HL-60/S4 (cell line): ENCODE data around the gene ATAD2B.
"Not testable (repeated sequence)": the region's sequence is repeated elsewhere in the genome, so short reads cannot be mapped to it uniquely, and the experiment has no call there.

Source experiments
- in situ Hi-C: fragments of 300-500 bp; cut with MboI; formaldehyde crosslinking; loops from 2 replicates; pipeline ENCODE4 v1.14.3; 2022; ENCODE audit warnings: low sequenced_read_pairs

The ATAD2B gene

GRCh38 chr2:23753291-23754010 lies 173.5 kb downstream of the ATAD2B start:
- in situ Hi-C loops: no loop called here

GRCh38 chr2:23751747-23752265 lies 175.1 kb downstream of the ATAD2B start:
- in situ Hi-C loops: no loop called here

DNA sequence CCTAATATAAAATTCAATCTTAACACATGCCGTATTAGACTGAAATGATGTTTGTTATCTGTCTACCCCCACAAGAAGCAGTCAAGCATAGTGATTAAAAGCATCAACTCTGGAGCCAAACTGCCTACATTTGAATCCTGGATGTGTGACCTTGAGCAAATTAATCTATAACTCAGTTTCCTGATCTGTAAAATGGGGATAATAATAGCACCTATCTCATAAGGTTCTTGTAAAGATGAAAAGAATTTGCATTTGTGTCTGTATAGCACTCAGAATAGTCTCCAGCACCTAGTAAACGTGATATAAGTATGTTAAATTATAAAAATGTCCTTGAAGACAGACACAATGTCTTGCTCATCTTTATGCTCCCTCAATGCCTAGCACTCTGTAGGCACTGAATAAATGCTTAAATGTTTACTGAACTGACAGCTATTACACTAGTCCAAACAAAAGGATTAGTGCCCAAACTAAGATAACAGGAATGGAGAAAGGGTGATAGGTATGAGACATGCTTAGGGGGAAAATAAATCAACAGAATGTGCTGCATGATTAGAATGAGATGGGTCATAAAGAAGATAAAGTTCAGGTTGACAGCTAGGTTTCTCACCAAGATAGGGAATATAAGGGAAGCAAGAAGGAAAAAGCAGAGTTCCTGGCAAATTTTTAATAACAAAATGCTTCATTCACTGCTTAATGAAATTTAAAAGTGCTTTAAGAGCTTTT lies 180.6 kb downstream of the ATAD2B start:
- in situ Hi-C loops: no loop called here

DNA sequence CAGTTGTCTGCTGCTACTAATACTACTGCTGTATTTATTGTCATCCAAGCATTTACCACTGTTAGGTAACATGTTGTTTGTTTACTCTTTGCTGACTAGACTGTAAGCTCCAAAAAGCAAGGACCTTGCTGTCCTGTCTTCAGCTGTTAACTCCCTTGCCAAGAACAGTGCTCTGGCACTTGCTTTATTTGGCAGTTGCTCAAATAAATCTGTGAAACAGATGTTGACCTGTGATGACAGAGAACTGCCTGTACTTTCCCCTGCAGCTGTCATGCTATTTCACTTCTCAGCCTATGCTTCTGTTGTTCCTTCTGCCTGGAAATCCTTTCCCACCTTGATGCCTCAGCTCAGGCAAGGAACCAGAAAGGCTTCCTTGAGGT lies 181.2 kb downstream of the ATAD2B start:
- in situ Hi-C loops: no loop called here

DNA sequence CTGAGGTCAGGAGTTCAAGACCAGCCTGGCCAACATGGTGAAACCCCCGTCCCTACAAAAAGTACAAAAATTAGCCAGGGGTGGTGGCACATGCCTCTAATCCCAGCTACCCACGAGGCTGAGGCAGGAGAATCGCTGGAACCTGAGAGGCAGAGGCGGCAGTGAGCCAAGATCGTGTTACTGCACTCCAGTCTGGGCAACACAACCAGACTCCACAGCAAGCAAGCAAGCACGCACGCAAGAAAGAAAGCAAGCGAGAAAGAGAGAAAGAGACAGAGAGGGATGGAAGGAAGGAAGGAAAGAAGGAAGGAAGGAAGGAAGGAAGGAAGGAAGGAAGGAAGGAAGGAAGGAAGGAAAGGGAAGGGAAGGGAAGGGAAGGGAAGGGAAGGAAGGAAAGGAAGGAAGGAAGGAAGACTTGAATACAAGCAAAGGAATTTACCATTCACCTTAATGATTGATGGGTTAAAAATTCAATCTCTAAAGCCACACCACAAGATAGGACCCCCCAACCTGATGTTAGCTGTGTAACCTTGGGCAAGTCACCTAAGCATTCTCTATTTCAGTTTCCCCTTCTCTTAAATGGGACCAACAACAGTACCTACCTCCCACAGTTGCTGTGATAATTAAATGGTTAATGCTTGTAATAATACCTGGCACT lies 181.7 kb downstream of the ATAD2B start:
- in situ Hi-C loops: no loop called here

DNA sequence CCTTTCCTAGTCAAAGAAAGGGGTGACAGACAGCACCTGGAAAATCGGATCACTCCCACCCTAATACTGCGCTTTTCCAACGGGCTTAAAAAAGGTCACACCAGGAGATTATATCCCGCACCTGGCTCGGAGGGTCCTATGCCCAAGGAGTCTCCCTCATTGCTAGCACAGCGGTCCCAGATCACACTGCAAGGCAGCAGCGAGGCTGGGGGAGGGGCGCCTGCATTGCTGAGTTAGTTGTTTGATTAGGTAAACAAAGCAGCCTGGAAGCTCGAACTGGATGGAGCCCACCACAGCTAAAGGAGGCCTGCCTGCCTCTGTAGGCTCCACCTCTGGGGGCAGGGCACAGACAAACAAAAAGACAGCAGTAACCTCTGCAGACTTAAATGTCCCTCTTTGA lies 190.1 kb downstream of the ATAD2B start:
- in situ Hi-C loops: not testable (repeated sequence)

DNA sequence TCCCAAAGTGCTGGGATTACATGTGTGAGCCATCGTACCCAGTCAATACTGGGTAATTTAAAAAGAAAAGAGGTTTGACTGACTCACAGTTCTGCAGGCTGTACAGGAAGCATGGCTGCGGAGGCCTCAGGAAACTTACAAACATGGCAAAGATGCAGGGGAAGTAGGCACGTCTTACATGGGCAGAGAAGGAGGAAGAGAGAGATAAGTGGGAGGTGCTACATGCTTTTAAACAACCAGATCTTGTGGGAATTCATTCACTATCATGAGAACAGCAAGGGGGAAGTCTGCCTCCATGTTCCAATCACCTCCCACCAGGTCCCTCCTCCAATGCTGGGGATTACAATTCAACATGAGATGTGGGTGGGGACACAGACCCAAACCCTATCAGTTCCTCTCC lies 192.5 kb downstream of the ATAD2B start:
- in situ Hi-C loops: no loop called here

GRCh38 chr2:23723029-23723428 lies 203.9 kb downstream of the ATAD2B start:
- in situ Hi-C loops: not testable (repeated sequence)

DNA sequence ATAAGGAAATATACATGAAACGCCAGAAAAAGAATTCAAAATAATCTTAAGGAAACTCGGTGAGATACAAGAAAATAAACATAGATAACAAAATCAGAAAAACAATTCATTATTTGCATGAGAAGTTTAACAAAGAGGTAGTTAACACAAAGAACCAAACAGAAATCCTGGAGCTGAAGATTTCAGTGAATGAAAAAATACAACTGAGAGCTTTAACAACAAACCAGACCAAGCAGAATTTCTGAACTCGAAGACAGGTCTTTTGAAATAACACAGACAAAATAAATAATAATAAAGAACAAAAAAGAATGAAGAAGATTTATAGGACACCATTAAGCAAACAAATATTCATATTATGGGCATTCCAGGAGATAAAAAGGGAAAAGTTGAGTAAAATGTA lies 204.7 kb downstream of the ATAD2B start:
- in situ Hi-C loops: no loop called here

- in situ Hi-C loops: no loop called here
These were observed 205.5 kb downstream of the ATAD2B start for GRCh38 chr2:23721454-23721826.

GRCh38 chr2:23720705-23721453 lies 206.0 kb downstream of the ATAD2B start:
- in situ Hi-C loops: no loop called here

DNA sequence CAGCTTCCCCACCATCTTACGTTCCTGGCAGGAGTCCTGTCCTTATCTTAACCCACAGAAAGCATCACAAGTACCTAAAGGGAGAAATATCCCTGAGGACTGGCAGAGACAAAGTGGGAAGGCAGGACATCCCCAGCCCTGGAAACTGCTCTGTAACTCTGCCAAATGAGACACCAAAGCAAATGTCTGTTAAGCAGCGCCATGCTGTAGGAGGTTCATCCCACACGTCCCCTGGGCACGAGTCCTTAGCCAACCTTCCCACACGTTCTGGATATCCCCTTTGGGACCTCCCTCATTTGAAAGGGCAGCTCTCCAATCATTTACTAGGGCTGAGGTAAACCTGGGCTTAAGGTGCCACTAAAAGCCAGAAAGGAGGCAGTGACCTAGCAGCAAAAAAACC lies 207.2 kb downstream of the ATAD2B start:
- in situ Hi-C loops: no loop called here

DNA sequence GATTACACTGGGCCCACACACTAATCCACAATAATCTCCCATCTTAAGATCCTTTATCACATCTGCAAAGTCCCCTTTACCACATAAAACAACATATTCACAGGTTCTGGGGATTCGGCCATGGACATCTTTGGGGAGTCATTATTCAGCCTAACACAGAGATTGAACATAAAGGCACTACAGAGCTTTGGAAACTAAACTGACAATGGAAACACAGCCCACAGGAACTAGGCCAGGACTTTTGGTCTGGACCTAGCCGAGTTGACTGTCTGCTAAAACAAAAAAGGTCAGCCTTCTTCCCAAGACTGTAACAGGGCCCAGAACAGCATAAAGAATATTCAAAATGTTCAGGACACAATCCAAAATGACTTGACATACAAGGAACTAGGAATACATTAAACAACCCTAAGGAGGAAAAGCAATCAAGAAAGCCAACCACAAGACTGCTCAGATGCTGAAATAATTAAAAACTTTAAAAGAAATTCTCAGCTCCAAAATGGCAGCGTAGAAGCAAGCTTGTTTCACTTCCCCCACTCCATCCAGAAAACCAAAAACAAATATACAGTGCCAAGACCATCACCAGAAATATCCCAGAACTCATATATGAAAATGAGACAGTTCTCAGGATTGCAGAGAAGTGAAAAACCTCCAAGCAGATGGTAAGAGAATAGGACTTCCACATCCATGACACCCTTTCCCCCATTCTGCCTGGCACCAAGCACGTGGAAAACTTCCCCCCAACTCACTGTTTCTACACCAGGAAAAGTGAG lies 207.8 kb downstream of the ATAD2B start:
- in situ Hi-C loops: no loop called here

GRCh38 chr2:23713351-23713750 lies 213.6 kb downstream of the ATAD2B start:
- in situ Hi-C loops: no loop called here

DNA sequence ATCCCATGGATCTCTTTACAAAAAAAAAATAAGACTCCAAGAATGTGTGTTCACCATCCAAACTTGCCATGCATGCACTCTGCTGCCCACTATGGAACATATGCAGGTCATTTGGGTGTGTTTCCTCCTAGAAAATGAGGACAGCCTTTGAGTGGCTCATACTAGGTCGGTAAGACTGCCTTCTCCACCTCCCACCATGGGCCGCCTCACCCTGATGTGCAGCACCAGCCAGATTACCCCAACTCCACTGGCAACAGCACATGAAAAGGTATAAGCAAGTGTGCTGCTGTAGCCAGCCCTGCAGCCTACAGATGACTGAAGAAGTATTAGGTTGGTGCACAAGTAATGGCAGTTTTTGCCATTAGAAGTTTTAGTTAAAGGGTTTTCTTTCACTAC lies 214.2 kb downstream of the ATAD2B start:
- in situ Hi-C loops: no loop called here

GRCh38 chr2:23711979-23712755 lies 214.8 kb downstream of the ATAD2B start:
- in situ Hi-C loops: no loop called here

DNA sequence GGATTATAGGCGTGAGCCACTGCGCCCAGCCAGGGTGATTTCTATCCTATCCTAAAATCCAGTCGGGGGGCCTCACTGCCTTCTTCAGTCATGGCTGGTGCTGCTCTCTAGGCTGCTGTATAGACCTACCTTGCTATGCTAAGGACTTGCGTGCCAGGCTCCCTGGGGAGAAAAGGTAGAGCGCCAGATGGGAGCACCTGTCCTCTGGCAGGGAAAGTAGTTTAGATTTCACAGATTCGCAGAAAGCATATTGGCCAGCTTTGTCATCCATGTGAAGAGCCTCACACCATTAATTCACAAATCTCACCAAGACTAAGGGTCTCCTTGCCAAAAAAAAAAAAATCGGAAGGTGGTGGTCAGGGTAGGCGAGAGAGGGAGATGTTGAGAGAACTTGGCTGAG lies 217.6 kb downstream of the ATAD2B start:
- in situ Hi-C loops: no loop called here

DNA sequence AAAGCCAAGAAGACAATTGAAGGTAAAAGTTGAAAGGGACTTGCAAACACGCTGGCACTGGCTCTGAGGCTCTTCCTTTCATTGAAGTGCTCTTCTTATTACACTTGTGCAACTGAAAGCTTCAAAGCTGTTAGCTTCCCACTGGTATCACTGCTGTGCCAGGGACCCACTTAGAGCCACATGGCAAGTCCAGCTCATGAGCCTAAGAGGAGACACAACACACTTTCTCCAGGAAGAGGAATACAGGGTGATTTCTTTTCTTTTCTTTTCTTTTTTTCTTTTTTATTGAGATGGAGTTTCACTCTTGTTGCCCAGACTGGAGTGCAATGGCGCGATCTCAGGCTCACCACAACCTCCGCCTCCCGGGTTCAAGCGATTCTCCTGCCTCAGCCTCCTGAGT lies 218.2 kb downstream of the ATAD2B start:
- in situ Hi-C loops: no loop called here

- in situ Hi-C loops: no loop called here
These were observed 219.8 kb downstream of the ATAD2B start for GRCh38 chr2:23707096-23707495.

- in situ Hi-C loops: no loop called here
These were observed 220.3 kb downstream of the ATAD2B start for GRCh38 chr2:23706613-23707078.
